Right ventricle myocardium inferior (tissue), 1 donor: ENCODE measurements around the gene CENATAC. TPM values are rescaled to one million over a fixed set of nuclear protein-coding genes. Genes with fewer than 3 reads are reported as not detected.
"Not testable (repeated sequence)": the region's sequence is repeated elsewhere in the genome, so short reads cannot be mapped to it uniquely, and the experiment has no call there.

Experiments
- ATAC-seq: fragments of 200-7000 bp; cut with Tn5 transposase; one replicate; pipeline ENCODE4 v1.9.1; 2020; ENCODE audit warnings: mild to moderate bottlenecking, moderate library complexity
- DNase-seq: peaks from one replicate; pipeline ENCODE4 v3.0.0; 2021; ENCODE audit errors: missing footprints
- intact Hi-C: fragments of 100-400 bp; cut with DNase I; formaldehyde crosslinking; loops from one replicate; pipeline ENCODE4 v1.11.0; 2022
- long read RNA-seq: library from polyadenylated mRNA; unstranded; transcript quantifications from one replicate; pipeline ENCODE4 v2.0.0, GENCODE V29; 2021
- total RNA-seq: library from RNA; stranded (reverse); fragmentation: NEBNext Ultra II Directional; extraction: Animal tissue kit (Norgen Biotek cat#: 25700); gene quantifications from one replicate; pipeline ENCODE4 v1.2.1, GENCODE V29; 2021
- donor health status: DM: no; HTN: yes; CAD: no; lungs with severe emphysema.

CENATAC gene
- 9.1 TPM for total RNA-seq
- long read RNA-seq, transcript CCDC84-201 (11 exons, 1,202 nt) = major isoform, 5 of 10 reads
- long read RNA-seq, partial matches to known transcripts = 3 of 10 reads
- long read RNA-seq, other reads (novel, unspliced or antisense) = 2 of 10 reads

- peak; percentile 98 for DNase-seq
- intact Hi-C loops = no loop called here
- ATAC-seq = peak; percentile 100
Measured at GRCh38 chr11:118997627-118998387, at the start of gene CENATAC. CENATAC (plus strand) TSS chr11:118998138; CDS start chr11:118998198, 60 bp downstream.

DNA sequence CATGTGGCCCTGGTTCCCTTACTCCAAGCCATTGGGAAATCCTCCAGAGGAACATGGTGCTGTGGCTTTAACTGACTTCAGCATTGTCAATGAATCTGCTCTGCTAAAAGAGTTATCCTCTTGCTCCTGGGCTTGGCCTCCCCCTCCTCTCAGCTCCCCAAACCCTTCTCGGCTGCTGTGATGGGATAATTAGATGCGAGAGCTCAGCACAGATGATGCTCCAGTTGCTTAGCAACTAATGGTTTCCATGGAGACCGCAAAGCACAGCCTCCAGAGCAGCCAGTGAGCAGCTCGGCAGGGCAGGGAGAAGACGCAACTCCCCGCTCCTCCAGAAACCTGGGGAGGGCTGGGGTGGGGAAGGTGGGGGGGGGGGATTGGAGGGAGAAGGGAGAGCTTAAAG, 44.7 kb upstream of the CENATAC start:
- intact Hi-C loops = no loop called here
- ATAC-seq (no peak), DNase-seq (no peak)

GRCh38 chr11:118953976-118954375, 44.0 kb upstream of the CENATAC start:
- intact Hi-C loops, DNase-seq, ATAC-seq: not testable (repeated sequence)

GRCh38 chr11:118956094-118956846, 41.7 kb upstream of the CENATAC start, which contains the start of gene UPK2:
UPK2 (plus strand) TSS chr11:118956298; CDS start chr11:118956351, 53 bp downstream.
- DNase-seq (peak; percentile 92), ATAC-seq (peak; percentile 95)
- intact Hi-C loops = loop anchor here (1.0 kb wide), 2 partner anchors 49 to 266 kb away; no protein-coding TSS in a partner anchor

DNA sequence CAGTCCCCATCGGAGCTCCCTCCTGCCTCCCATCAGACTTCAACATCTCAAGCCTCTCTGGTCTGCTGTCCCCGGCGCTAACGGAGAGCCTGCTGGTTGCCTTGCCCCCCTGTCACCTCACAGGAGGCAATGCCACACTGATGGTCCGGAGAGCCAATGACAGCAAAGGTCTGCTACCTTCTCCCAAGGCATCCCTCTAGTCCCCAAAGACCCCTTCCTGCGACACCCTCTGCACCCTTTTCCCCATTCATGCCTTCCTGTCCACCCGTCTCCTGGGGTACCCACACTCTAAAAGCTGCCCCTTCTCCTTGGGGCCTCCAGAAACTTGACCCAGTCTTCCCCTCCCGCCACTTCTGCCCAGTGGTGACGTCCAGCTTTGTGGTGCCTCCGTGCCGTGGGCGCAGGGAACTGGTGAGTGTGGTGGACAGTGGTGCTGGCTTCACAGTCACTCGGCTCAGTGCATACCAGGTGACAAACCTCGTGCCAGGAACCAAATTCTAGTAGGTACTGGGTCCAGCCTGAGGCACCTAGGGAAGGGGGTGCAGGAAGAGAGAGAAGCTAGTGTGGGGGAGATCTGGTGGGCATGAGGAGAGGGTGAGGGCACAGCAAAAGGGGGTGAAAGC, 41.0 kb upstream of the CENATAC start:
- ATAC-seq (no peak), DNase-seq (peak; percentile 37)
- intact Hi-C loops = loop anchor here (1.0 kb wide), 2 partner anchors 50 to 267 kb away; no protein-coding TSS in a partner anchor

DNA sequence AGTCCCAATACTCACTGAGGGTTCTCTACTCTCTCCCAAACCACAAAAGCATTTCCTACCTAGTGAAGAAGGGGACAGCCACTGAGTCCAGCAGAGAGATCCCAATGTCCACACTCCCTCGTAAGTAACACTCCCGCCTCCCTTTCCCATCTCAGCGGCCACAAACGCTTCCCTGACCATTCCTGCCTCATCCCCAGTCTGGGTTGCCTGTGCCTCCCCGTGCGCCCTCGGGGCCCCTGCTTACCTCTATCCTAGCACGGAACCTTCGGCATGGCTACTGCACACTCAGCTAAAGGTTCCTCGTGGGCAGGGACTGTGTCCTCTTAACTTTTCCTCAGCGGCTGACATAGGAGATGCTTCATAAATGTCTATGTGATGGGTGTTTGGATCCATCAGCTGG, 40.4 kb upstream of the CENATAC start:
- DNase-seq = no peak
- no peak for ATAC-seq
- intact Hi-C loops = no loop called here

DNA sequence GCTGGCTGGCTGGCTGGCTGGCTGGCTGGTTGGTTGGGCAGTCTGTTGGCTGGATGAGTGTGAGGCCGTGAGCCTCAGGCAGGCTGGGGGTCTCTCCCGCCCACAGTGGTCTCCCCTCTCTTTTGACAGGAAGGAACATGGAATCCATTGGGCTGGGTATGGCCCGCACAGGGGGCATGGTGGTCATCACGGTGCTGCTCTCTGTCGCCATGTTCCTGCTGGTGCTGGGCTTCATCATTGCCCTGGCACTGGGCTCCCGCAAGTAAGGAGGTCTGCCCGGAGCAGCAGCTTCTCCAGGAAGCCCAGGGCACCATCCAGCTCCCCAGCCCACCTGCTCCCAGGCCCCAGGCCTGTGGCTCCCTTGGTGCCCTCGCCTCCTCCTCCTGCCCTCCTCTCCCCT, 40.0 kb upstream of the CENATAC start:
- ATAC-seq (no peak), DNase-seq (no peak)
- intact Hi-C loops = no loop called here

- peak; percentile 56 for DNase-seq
- no peak for ATAC-seq
- intact Hi-C loops = no loop called here
Measured at GRCh38 chr11:118958577-118958976, 39.4 kb upstream of the CENATAC start.

DNA sequence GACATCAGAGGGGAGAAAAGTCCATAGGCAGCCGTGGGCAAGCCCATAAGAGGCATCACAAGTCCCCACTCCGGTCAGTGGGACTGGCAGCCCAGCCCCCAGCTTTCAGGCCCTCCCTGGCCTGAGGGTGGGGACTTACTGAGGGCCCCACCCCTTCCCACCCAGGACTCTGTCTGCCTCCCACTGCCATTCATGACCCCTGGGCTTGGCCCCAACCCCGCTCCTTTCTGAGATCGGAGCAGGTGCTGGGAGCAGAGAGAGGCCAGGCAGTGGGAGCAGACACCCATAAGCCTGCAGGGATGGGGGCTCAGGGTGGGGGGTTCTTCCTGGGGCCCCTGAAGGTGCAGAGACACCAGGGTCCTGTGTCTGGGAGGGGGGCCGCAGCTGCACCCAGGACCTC, 36.7 kb upstream of the CENATAC start:
- no peak for ATAC-seq

DNA sequence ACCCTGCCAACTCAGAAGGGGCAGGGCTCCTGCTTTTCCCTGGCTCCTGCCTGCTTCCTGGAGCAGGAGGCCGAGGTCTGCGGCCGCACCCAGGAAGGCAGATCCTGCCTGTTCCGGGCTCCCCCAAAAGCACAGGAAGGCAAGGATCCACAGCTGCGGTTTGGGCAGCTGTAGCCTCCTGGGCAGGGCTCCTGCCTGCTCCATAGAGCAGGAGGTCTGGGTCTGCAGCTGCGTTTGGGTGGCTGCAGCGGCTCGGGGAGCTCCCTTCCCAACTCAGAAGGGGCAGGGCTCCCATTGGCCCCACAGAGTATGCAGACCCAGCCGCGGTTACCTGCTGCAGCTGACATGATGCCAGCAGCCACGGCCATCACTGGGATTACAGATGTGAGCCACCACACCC, 36.3 kb upstream of the CENATAC start:
- ATAC-seq (no peak), DNase-seq (no peak)
- intact Hi-C loops = no loop called here

More for the DNA sequence above, 36.7 kb upstream of the CENATAC start:
- intact Hi-C loops = no loop called here
- DNase-seq = no peak

- ATAC-seq, DNase-seq, intact Hi-C loops: not testable (repeated sequence)
Measured at GRCh38 chr11:118969508-118969907, 28.4 kb upstream of the CENATAC start.

DNA sequence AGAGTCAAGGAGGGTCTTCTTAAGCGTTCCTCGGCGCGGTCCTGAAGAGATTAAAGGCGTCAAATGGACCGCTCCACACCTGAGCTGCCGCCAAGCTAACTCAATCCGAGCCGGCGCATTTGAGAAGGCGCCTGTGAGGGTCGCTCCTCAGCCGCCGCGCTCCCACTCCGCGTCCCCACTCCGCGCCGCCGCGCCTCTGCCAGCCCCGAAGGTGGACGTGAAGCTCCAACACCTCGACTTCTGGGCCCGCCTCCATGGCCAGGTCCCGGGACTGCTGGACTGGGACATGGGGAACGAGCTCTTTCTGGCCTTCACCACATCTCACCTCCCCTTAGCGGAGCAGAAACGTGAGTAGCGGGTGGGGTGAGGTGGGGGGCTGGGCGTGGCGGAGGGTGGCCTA, 26.3 kb upstream of the CENATAC start, which contains the start of gene FOXR1:
TSS of gene FOXR1 (plus strand) at position 116 of the 400 bp plus-strand sequence. CDS start at position 287, 171 bp downstream.
- intact Hi-C loops = no loop called here
- ATAC-seq (no peak), DNase-seq (no peak)

GRCh38 chr11:118973985-118974384, 24.0 kb upstream of the CENATAC start:
- ATAC-seq = no peak
- intact Hi-C loops = no loop called here
- no peak for DNase-seq

DNA sequence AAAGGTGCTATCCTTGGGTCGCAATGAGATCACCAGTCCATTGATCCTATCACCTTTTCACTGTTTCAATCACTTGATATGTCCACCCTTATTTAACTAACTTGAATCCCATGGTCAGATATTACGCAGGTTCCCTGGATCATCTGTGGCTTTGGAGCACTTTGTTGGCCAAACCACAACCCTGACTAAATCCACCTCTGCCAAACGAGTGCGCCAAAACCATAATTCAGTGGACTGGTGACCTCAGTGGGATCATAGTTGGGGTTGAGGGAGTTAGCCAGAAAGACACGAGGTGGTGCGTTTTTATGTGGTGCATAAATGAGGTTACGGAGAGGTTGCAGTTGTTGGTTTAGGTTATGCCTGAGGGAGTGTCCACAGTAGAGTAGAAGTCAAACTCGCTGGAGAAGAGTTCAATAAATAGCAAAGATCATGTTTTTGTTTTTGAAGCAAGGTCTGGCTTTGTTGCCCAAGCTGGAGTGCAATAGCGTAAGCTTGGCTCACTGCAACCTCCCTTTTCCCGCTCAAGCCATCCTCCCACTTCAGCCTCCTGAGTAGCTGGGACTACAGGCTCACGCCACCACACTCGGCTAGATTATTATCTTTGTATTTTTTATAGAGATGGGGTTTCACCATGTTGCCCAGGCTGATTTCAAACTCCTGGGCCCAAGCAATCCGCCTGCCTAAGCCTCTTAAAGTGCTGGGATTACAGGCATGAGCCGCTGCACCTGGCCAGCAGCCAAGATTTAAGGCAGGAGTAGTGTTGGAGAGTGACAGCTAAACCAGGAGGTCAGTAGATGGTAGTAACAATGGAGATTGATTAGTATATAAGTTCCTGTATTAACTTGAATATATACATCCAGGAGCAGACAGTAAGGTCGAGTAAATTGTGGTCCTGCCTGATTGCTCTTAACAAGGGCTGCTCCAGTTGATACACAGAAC, 21.9 kb upstream of the CENATAC start:
- intact Hi-C loops = no loop called here
- ATAC-seq (no peak), DNase-seq (no peak)

- no peak for ATAC-seq
- DNase-seq = no peak
- intact Hi-C loops = no loop called here
Measured at GRCh38 chr11:118979434-118979833, 18.5 kb upstream of the CENATAC start.

DNA sequence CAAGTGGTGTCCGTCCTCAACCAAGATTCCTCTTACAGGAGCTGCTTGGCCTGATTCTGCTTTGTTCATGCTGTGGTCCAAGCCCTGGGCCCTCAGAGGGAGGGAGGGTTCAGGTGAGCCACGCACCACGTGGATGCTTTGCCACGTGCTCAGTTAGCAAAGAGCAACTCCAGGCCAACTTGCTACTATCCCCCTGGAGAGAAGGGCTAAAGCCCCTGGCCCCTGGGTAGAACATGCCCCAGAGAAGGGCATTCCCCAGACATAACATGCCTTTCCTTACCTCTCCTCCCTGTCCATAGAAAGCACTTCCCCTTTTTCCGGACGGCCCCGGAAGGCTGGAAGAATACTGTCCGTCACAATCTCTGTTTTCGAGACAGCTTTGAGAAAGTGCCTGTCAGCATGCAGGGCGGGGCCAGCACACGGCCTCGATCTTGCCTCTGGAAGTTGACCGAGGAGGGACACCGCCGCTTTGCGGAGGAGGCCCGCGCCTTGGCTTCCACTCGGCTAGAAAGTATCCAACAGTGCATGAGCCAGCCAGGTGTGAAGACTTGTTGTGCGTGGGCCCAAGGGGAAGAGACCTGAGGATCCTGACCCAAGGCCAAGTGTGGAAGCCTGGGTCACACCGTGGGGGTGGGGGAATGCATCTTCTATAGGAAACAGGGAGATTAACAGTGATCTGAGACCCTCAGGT, 17.6 kb upstream of the CENATAC start:
- intact Hi-C loops = no loop called here
- ATAC-seq = peak; percentile 75
- DNase-seq = peak; percentile 75

- intact Hi-C loops, DNase-seq, ATAC-seq: not testable (repeated sequence)
Measured at GRCh38 chr11:118984337-118984736, 13.6 kb upstream of the CENATAC start.
